ENCODE results near the gene ACAD11. TPM values are rescaled to one million over a fixed set of nuclear protein-coding genes. Genes with fewer than 3 reads are reported as not detected.
A peak's percentile ranks its signal among the peaks of the same experiment; 100 is the strongest.

ACAD11 gene
- total RNA-seq, 3 donors from 2014 or later (not counting 1 experiment from before 2014, with no cell fraction given), result 15.8 to 30.6 (median 25.2) TPM

DNA sequence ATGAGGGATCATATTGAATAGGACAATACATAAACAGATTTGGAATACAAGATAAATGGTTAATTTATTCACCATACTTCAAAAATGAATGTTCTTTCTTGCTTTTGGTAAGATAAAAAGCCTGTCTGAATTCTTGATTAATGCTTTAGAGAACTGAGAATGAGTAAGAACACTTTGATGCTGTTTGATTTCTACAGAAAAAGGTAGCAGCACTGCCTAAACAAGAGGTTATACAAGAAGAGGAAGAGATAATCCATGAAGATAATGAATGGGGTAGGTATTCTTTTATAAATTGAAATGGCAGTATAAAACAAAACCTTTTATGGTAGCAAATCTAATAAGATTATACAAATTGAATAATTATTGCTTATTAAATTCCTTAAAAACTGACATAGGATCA lies 15.8 kb upstream of the ACAD11 start:
- Mint-ChIP-seq H3K4me1 (no peaks in the 10 kb centered on the region), H3K4me3 (no peak overlapping the region), H3K27me3 (ENCODE audit: low read depth in 2 of 2) (no peaks in the 10 kb centered on the region), H3K36me3 (peaks cover 7% of the 10 kb centered on the region), H3K9me3 (no peaks in the 10 kb centered on the region), H3K27ac (peak overlapping the region in 1 of 2 donors; percentile 18)
- no peak for TF ChIP-seq CTCF (IDR thresholded peaks at IDR 0.05)
- intact Hi-C loops (cut with micrococcal nuclease), result no loop called here
- Histone ChIP-seq H3K27me3 (ENCODE audit: control insufficient read depth, insufficient read depth, low read length) (no peaks in the 10 kb centered on the region), H3K27ac (ENCODE audit: low read length) (no peak overlapping the region), H3K36me3 (ENCODE audit: control insufficient read depth, insufficient read depth, low read length) (peaks cover 59% of the 10 kb centered on the region), H3K4me3 (ENCODE audit: low read length) (no peak overlapping the region), H3K4me1 (ENCODE audit: control insufficient read depth, insufficient read depth, low read length) (no peaks in the 10 kb centered on the region), H3K9me3 (ENCODE audit: control insufficient read depth, insufficient read depth, low read length) (no peaks in the 10 kb centered on the region)
- ATAC-seq (no peak), DNase-seq (no peak)

- no peak overlapping the region for H3K4me3 Mint-ChIP-seq
- H3K27me3 Mint-ChIP-seq (ENCODE audit: low read depth in 2 of 2), result no peaks in the 10 kb centered on the region
- Histone ChIP-seq H3K4me3 (ENCODE audit: low read length) (no peak overlapping the region), H3K36me3 (ENCODE audit: control insufficient read depth, insufficient read depth, low read length) (peaks cover 30% of the 10 kb centered on the region), H3K9me3 (ENCODE audit: control insufficient read depth, insufficient read depth, low read length) (no peaks in the 10 kb centered on the region), H3K27me3 (ENCODE audit: control insufficient read depth, insufficient read depth, low read length) (no peaks in the 10 kb centered on the region), H3K27ac (ENCODE audit: low read length) (no peak overlapping the region), H3K4me1 (ENCODE audit: control insufficient read depth, insufficient read depth, low read length) (no peaks in the 10 kb centered on the region)
- peaks cover 9 to 22% of the 10 kb centered on the region in 2 donors for H3K4me1 Mint-ChIP-seq
- WGBS (ENCODE audit: insufficient coverage), result 97% methylated on average over 5 of the region's 5 CpGs
- DNase-seq, result no peak
- no peaks in the 10 kb centered on the region for H3K9me3 Mint-ChIP-seq
- TF ChIP-seq CTCF (IDR thresholded peaks at IDR 0.05), result no peak
- intact Hi-C loops (cut with micrococcal nuclease), result no loop called here
- H3K27ac Mint-ChIP-seq, result no peak overlapping the region
- no peaks in the 10 kb centered on the region for H3K36me3 Mint-ChIP-seq
- no peak for ATAC-seq
These were observed 9.7 kb upstream of the ACAD11 start for GRCh38 chr3:132669256-132669777.

DNA sequence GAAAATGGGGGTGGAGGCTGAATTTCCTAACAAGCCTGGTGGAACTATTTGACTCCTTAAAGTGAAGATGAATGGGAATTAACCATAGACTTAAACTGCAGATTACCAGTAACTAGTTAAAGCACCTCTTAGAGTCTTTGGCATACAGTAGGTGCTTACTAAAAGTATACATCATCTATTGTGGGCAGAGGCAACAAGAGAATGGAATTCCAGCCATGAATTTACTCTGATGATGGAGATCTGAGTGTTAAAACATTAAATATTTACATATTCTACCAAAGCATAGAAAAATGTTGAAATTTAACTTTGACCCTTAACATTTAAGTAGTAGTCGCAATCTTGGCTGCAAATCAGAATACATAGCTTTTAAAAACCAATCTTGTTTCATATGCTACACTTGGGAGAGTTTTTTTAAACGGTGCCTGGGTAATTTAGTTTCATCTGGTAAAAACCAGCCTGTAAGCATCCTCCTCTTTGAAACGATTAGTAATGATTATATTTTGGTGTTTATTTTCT lies 5.7 kb upstream of the ACAD11 start:
- Histone ChIP-seq H3K4me1 (ENCODE audit: control insufficient read depth, insufficient read depth, low read length) (peaks cover 4% of the 10 kb centered on the region), H3K4me3 (ENCODE audit: low read length) (no peak overlapping the region), H3K9me3 (ENCODE audit: control insufficient read depth, insufficient read depth, low read length) (no peaks in the 10 kb centered on the region), H3K27me3 (ENCODE audit: control insufficient read depth, insufficient read depth, low read length) (no peaks in the 10 kb centered on the region), H3K36me3 (ENCODE audit: control insufficient read depth, insufficient read depth, low read length) (peaks cover 5% of the 10 kb centered on the region), H3K27ac (ENCODE audit: low read length) (no peak overlapping the region)
- 100% methylated on average over 3 of the region's 3 CpGs for WGBS (ENCODE audit: insufficient coverage)
- no peak for TF ChIP-seq CTCF (IDR thresholded peaks at IDR 0.05)
- ATAC-seq (no peak), DNase-seq (no peak)
- H3K4me1 Mint-ChIP-seq, result peaks cover 29 to 56% of the 10 kb centered on the region in 2 donors
- no peaks in the 10 kb centered on the region for H3K36me3 Mint-ChIP-seq
- no peak overlapping the region for H3K27ac Mint-ChIP-seq
- intact Hi-C loops (cut with micrococcal nuclease), result no loop called here
- no peak overlapping the region for H3K4me3 Mint-ChIP-seq
- no peaks in the 10 kb centered on the region for H3K9me3 Mint-ChIP-seq
- no peaks in the 10 kb centered on the region for H3K27me3 Mint-ChIP-seq (ENCODE audit: low read depth in 2 of 2)

DNA sequence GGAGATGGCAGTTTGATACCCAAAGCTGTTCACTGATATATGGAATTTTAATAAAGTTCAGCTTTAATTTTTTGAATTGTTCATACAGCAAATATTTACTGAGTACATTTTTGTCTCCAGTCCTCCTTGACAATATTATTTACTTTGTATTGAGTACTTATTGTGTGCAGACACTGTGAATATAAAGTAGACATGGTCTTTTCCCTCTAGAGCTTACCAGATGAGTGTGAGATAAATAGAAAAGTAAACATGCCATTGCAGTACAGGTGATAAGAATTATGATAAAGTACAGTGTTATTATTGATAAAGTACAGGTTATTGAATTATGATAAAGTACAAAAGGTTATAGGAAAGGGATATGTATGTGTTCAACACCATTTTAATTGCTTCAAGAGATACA lies 2.6 kb upstream of the ACAD11 start:
- Histone ChIP-seq H3K4me1 (ENCODE audit: control insufficient read depth, insufficient read depth, low read length) (peaks cover 13% of the 10 kb centered on the region), H3K9me3 (ENCODE audit: control insufficient read depth, insufficient read depth, low read length) (no peaks in the 10 kb centered on the region), H3K27ac (ENCODE audit: low read length) (no peak overlapping the region), H3K36me3 (ENCODE audit: control insufficient read depth, insufficient read depth, low read length) (peaks cover 3% of the 10 kb centered on the region), H3K27me3 (ENCODE audit: control insufficient read depth, insufficient read depth, low read length) (no peaks in the 10 kb centered on the region), H3K4me3 (ENCODE audit: low read length) (no peak overlapping the region)
- no peaks in the 10 kb centered on the region for H3K27me3 Mint-ChIP-seq (ENCODE audit: low read depth in 2 of 2)
- H3K4me3 Mint-ChIP-seq, result peak overlapping the region; percentile 99
- no peak for TF ChIP-seq CTCF (IDR thresholded peaks at IDR 0.05)
- H3K36me3 Mint-ChIP-seq, result no peaks in the 10 kb centered on the region
- H3K9me3 Mint-ChIP-seq, result no peaks in the 10 kb centered on the region
- ATAC-seq (no peak), DNase-seq (no peak)
- peaks cover 40 to 67% of the 10 kb centered on the region in 2 donors for H3K4me1 Mint-ChIP-seq
- intact Hi-C loops (cut with micrococcal nuclease), result no loop called here
- H3K27ac Mint-ChIP-seq, result no peak overlapping the region

Data from natural killer cell (primary cell).